GM19099 (cell line): ENCODE measurements around the gene PHB1.

Source experiments
- POLR2A ChIP-seq: IDR thresholded peaks from 3 replicates; pipeline ENCODE4 v1.6.1; 2011; ENCODE audit warnings: low read depth; ENCODE audit not compliant: insufficient read length; ENCODE audit errors: extremely low read depth

Gene PHB1

DNA sequence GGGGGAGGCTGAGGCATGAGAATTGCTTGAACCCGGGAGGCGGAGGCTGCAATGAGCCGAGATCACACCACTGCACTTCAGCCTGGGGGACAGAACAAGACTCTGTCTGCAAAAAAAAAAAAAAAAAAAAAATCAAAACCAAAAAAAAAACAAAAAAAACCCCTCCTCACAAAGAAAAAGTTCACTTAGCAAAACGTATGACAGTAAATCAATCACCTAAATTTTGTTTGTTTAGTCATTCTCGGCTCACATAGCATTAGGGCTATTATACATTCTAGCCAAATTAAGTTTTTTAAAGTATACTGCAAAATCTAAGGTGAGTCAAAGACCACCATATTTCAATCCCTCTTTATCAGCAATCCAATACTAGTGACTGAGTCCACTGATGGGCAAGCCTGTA, 58.4 kb downstream of the PHB1 start:
- TF ChIP-seq POLR2A, result no peak
